NCI-H146 treated with DMSO at 0.1 percent for 48 hours (cell line): ENCODE data around the gene IGFBP4.

ENCODE experiments used
- DNase-seq: peaks from one replicate; lab custom pipeline; 2025; ENCODE audit not compliant: unreplicated experiment; lab: John Stamatoyannopoulos, UW

The IGFBP4 gene

GRCh38 chr17:40470932-40471828 lies 27.9 kb downstream of the IGFBP4 start:
- no peak for DNase-seq

- DNase-seq: no peak
These were observed 28.8 kb downstream of the IGFBP4 start for GRCh38 chr17:40471846-40472732.

GRCh38 chr17:40472733-40473452 lies 29.6 kb downstream of the IGFBP4 start:
- no peak for DNase-seq

GRCh38 chr17:40473573-40474365 lies 30.5 kb downstream of the IGFBP4 start:
- no peak for DNase-seq

- no peak for DNase-seq
These were observed 31.3 kb downstream of the IGFBP4 start for GRCh38 chr17:40474419-40475002.

GRCh38 chr17:40475234-40475908 lies 32.1 kb downstream of the IGFBP4 start:
- no peak for DNase-seq

- no peak for DNase-seq
These were observed 34.5 kb downstream of the IGFBP4 start for GRCh38 chr17:40477796-40478195.

GRCh38 chr17:40478486-40478885 lies 35.2 kb downstream of the IGFBP4 start:
- DNase-seq: no peak

GRCh38 chr17:40479754-40480480 lies 36.7 kb downstream of the IGFBP4 start:
- no peak for DNase-seq

- no peak for DNase-seq
These were observed 37.3 kb downstream of the IGFBP4 start for GRCh38 chr17:40480501-40481003.

GRCh38 chr17:40481106-40481505 lies 37.9 kb downstream of the IGFBP4 start:
- DNase-seq: no peak

GRCh38 chr17:40482722-40483121 lies 39.5 kb downstream of the IGFBP4 start:
- DNase-seq: no peak

GRCh38 chr17:40483679-40484078 lies 40.4 kb downstream of the IGFBP4 start:
- no peak for DNase-seq

- no peak for DNase-seq
These were observed 41.2 kb downstream of the IGFBP4 start for GRCh38 chr17:40484285-40484972.

- no peak for DNase-seq
These were observed 41.8 kb downstream of the IGFBP4 start for GRCh38 chr17:40484973-40485530.

- no peak for DNase-seq
These were observed 42.7 kb downstream of the IGFBP4 start for GRCh38 chr17:40485851-40486521.
